Hippocampal formation (tissue), 2 donors: Measurements from ENCODE around the gene MPZ.
"Not testable (repeated sequence)": the region's sequence is repeated elsewhere in the genome, so short reads cannot be mapped to it uniquely, and the experiment has no call there.

Experiments
- DNase-seq, 2 donors: peaks; one replicate each; lab custom pipeline; 2025; lab: John Stamatoyannopoulos, UW

MPZ gene

GRCh38 chr1:161255955-161256520, 53.7 kb downstream of the MPZ start:
- DNase-seq = not testable (repeated sequence)

GRCh38 chr1:161255302-161255701, 54.5 kb downstream of the MPZ start:
- DNase-seq = not testable (repeated sequence)
